HCT116 (cell line): ENCODE data around the gene COQ10A. TPM values are rescaled to one million over a fixed set of nuclear protein-coding genes. Genes with fewer than 3 reads are reported as not detected.

Experiments
- ATAC-seq: fragments of 200-7000 bp; cut with Tn5 transposase; 2 replicates; pipeline ENCODE4 v1.9.1; 2020; ENCODE audit warnings: mild to moderate bottlenecking, moderate library complexity
- BruUV-seq: library from RNA; stranded (reverse); fragments of 400-500 nt; replicated peaks from 2 replicates; lab custom pipeline; 2021; lab: Mats Ljungman, UMichigan
- CTCF ChIA-PET: fragments of 300-600 bp; sonication (Branson Sonifier 250); formaldehyde crosslinking; loops from one replicate; lab custom pipeline; 2021; ENCODE audit warnings: antibody characterized with exemption; lab: Charles Lee
- POLR2A ChIA-PET: fragments of 300-600, 350-600 bp; sonication (Branson Sonifier 250); formaldehyde crosslinking; loops from one replicate; lab custom pipeline; 2021; ENCODE audit warnings: antibody characterized with exemption; lab: Charles Lee
- RAD21 ChIA-PET, 2 experiments: fragments of 300-600 bp; sonication (Branson Sonifier 250); formaldehyde crosslinking; loops; one replicate each; lab custom pipeline; 2023; ENCODE audit warnings: low total read pairs in 2 of 2; ENCODE audit not compliant: uncharacterized antibody in 2 of 2, unreplicated experiment in 2 of 2, low non-redundant PET in 1 of 2; lab: Charles Lee
- DNase-seq: peaks from one replicate; pipeline ENCODE4 v3.0.0-alpha.2; 2010; ENCODE audit warnings: low read depth, low spot score
- H2AFZ ChIP-seq: fragments of 200-600 bp; shearing (Covaris generic), sonication (generic); 2 replicates; pipeline ENCODE4 v1.6.1; 2017; ENCODE audit warnings: low read depth, mixed run types, mixed read lengths, antibody characterized with exemption, low read length; ENCODE audit not compliant: poor library complexity, severe bottlenecking
- H3K27ac ChIP-seq: 2 replicates; pipeline ENCODE4 v1.5.1; 2012; ENCODE audit warnings: low read depth, low read length
- H3K27me3 ChIP-seq: fragments of 200-600 bp; sonication (generic); 2 replicates; pipeline ENCODE4 v1.6.1; 2016; ENCODE audit warnings: mixed run types, low read length, mixed read lengths; ENCODE audit not compliant: insufficient read depth
- H3K36me3 ChIP-seq, 2 experiments: fragments of 200-500 bp in 1 of 2; fragments of 200-600 bp in 1 of 2; sonication (Bioruptor generic) in 1 of 2; sonication (generic) in 1 of 2; 2 replicates each; pipeline versions ENCODE4 v1.5.1 to v1.6.1; 2014 to 2016; ENCODE audit warnings: low read length in 2 of 2, inconsistent platforms in 1 of 2, mixed read lengths in 1 of 2, mixed run types in 1 of 2; ENCODE audit not compliant: insufficient read depth in 2 of 2, control insufficient read depth in 1 of 2
- H3K4me1 ChIP-seq, 2 experiments: fragments of 200-600 bp in 1 of 2; sonication (generic) in 1 of 2; 2 replicates each; pipeline versions ENCODE4 v1.5.1 to v1.6.1; 2012 to 2017; ENCODE audit warnings: low read length in 2 of 2, inconsistent platforms in 1 of 2, mild to moderate bottlenecking in 1 of 2, mixed read lengths in 1 of 2, mixed run types in 1 of 2, moderate library complexity in 1 of 2; ENCODE audit not compliant: insufficient read depth in 2 of 2, control insufficient read depth in 1 of 2
- H3K4me2 ChIP-seq: fragments of 200-600 bp; sonication (generic); 2 replicates; pipeline ENCODE4 v1.6.1; 2017; ENCODE audit warnings: mixed run types, low read length, mixed read lengths
- H3K4me3 ChIP-seq, 2 experiments: fragments of 200-600 bp in 1 of 2; sonication (generic) in 1 of 2; replicated peaks in 1 of 2; 2 replicates each; pipeline ENCODE4 v1.5.1; 2011 to 2016; ENCODE audit warnings: low read length in 2 of 2, control low read depth in 1 of 2, low read depth in 1 of 2, mild to moderate bottlenecking in 1 of 2, mixed read lengths in 1 of 2, mixed run types in 1 of 2
- H3K79me2 ChIP-seq: fragments of 200-600 bp; sonication (generic); 2 replicates; pipeline ENCODE4 v1.6.1; 2017; ENCODE audit warnings: mild to moderate bottlenecking, mixed run types, low read length, moderate library complexity, mixed read lengths; ENCODE audit not compliant: insufficient read depth
- H3K9ac ChIP-seq: fragments of 200-600 bp; sonication (generic); 2 replicates; pipeline ENCODE4 v1.6.1; 2016; ENCODE audit warnings: low read length, mixed read lengths
- H3K9me2 ChIP-seq: fragments of 200-600 bp; sonication (generic), shearing (Covaris generic); 2 replicates; pipeline ENCODE4 v1.6.1; 2017; ENCODE audit warnings: mixed run types, mild to moderate bottlenecking, moderate library complexity; ENCODE audit not compliant: insufficient read depth
- H3K9me3 ChIP-seq, 2 experiments: fragments of 200-500 bp in 1 of 2; fragments of 200-600 bp in 1 of 2; sonication (Bioruptor generic) in 1 of 2; sonication (generic) in 1 of 2; 2 replicates each; pipeline ENCODE4 v1.6.1; 2014 to 2017; ENCODE audit warnings: low read length in 2 of 2, mixed read lengths in 2 of 2, inconsistent platforms in 1 of 2, low read depth in 1 of 2, mild to moderate bottlenecking in 1 of 2, mixed run types in 1 of 2, moderate library complexity in 1 of 2; ENCODE audit not compliant: control insufficient read depth in 1 of 2, insufficient read depth in 1 of 2
- H4K20me1 ChIP-seq: fragments of 200-600 bp; sonication (generic), shearing (Covaris generic); 2 replicates; pipeline ENCODE4 v1.6.1; 2017; ENCODE audit warnings: mixed run types, mild to moderate bottlenecking, moderate library complexity; ENCODE audit not compliant: insufficient read depth
- FOSL1 ChIP-seq: IDR thresholded peaks from 2 replicates; pipeline ENCODE4 v1.6.1; 2012; ENCODE audit warnings: low read depth
- JUND ChIP-seq: IDR thresholded peaks from 2 replicates; pipeline ENCODE4 v1.6.1; 2012
- POLR2AphosphoS5 ChIP-seq: IDR thresholded peaks from 2 replicates; pipeline ENCODE4 v1.6.1; 2011; ENCODE audit warnings: mild to moderate bottlenecking, low read depth, low read length, moderate library complexity
- RAD21 ChIP-seq: IDR thresholded peaks from 2 replicates; pipeline ENCODE4 v1.6.1; 2012; ENCODE audit warnings: low read depth, mild to moderate bottlenecking
- SRF ChIP-seq: IDR thresholded peaks from 2 replicates; pipeline ENCODE4 v1.6.1; 2012; ENCODE audit warnings: low read depth
- TCF7L2 ChIP-seq: IDR thresholded peaks from 2 replicates; pipeline ENCODE4 v1.7.0; 2011; ENCODE audit warnings: borderline replicate concordance, inconsistent platforms; ENCODE audit not compliant: insufficient read depth, insufficient read length; ENCODE audit errors: extremely low read depth
- intact Hi-C: fragments of 100-400 bp; cut with micrococcal nuclease; formaldehyde crosslinking; loops from 2 replicates; pipeline ENCODE4 v1.10.0; 2022
- total RNA-seq: library from RNA; stranded (reverse); gene quantifications from one replicate; pipeline ENCODE4 v1.2.1, GENCODE V29; 2021; ENCODE audit not compliant: unreplicated experiment
- TF ChIP-seq, protein P1 (sequence below): IDR thresholded peaks from 2 replicates; pipeline ENCODE4 v1.6.1; 2012
- TF ChIP-seq, protein P2 (sequence below): IDR thresholded peaks from 2 replicates; pipeline ENCODE4 v1.6.1; 2012; ENCODE audit warnings: low read depth

COQ10A gene
- total RNA-seq, 1 experiment from 2014 or later, result 11.7 TPM

DNA sequence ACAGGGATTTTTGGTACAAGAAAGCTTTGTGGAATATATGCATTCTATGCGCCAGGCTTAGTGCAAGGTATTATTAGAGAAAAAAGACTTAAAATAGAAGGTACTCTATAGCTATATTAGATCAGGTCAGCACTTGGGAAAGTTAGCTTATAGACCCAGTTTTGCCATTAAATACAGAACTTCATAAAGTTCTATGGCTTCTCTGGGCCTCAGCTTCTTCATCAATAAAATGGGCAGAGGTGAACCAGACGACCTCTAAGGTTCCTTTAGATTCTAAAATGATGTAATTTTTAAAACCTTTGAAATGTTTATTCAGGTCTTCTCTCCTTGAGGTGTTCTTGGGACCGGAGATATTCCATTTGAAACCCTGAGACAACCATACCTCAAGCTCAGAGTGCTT lies 42.0 kb downstream of the COQ10A start:
- Histone ChIP-seq H3K79me2 (0 out of 2 replicates have a peak, but pooled peaks cover 7% of the 10 kb centered on the region), H3K9ac (no peak overlapping the region), H3K9me2 (no peaks in the 10 kb centered on the region), H3K27me3 (no peaks in the 10 kb centered on the region), H3K4me2 (no peak overlapping the region), H4K20me1 (no peaks in the 10 kb centered on the region)
- BruUV-seq, result no TSS peak
- ChIA-PET CTCF (interaction anchor here (1.2 kb wide), 1 partner anchor 156 kb away, joined by 3 read pairs; no protein-coding TSS in a partner anchor), RAD21 (no interaction called here)
- TF ChIP-seq TCF7L2, result no peak
- TF ChIP-seq JUND, result no peak
- no peak for TF ChIP-seq POLR2AphosphoS5
- TF ChIP-seq, protein P1, sequence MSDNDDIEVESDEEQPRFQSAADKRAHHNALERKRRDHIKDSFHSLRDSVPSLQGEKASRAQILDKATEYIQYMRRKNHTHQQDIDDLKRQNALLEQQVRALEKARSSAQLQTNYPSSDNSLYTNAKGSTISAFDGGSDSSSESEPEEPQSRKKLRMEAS, result no peak
- no peak for TF ChIP-seq SRF
- TF ChIP-seq RAD21, result no peak
- TF ChIP-seq, protein P2, sequence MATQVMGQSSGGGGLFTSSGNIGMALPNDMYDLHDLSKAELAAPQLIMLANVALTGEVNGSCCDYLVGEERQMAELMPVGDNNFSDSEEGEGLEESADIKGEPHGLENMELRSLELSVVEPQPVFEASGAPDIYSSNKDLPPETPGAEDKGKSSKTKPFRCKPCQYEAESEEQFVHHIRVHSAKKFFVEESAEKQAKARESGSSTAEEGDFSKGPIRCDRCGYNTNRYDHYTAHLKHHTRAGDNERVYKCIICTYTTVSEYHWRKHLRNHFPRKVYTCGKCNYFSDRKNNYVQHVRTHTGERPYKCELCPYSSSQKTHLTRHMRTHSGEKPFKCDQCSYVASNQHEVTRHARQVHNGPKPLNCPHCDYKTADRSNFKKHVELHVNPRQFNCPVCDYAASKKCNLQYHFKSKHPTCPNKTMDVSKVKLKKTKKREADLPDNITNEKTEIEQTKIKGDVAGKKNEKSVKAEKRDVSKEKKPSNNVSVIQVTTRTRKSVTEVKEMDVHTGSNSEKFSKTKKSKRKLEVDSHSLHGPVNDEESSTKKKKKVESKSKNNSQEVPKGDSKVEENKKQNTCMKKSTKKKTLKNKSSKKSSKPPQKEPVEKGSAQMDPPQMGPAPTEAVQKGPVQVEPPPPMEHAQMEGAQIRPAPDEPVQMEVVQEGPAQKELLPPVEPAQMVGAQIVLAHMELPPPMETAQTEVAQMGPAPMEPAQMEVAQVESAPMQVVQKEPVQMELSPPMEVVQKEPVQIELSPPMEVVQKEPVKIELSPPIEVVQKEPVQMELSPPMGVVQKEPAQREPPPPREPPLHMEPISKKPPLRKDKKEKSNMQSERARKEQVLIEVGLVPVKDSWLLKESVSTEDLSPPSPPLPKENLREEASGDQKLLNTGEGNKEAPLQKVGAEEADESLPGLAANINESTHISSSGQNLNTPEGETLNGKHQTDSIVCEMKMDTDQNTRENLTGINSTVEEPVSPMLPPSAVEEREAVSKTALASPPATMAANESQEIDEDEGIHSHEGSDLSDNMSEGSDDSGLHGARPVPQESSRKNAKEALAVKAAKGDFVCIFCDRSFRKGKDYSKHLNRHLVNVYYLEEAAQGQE, result no peak
- TF ChIP-seq FOSL1, result no peak
- TF ChIP-seq, all 23 proteins: peak for 0
- POLR2A ChIA-PET, result interaction anchor here (0.8 to 1.3 kb wide), 2 partner anchors 14 to 25 kb away, joined by 3 to 5 read pairs; partner anchors contain the start of gene PAN2
- ATAC-seq (no peak), DNase-seq (no peak)
- Histone ChIP-seq H3K36me3 (peaks cover 20 to 21% of the 10 kb centered on the region in 2 experiments; a peak in 3 of 4 replicates), H3K27ac (no peak overlapping the region), H2AFZ (no peak overlapping the region), H3K4me3 (no peak overlapping the region), H3K4me1 (no peaks in the 10 kb centered on the region), H3K9me3 (no peaks in the 10 kb centered on the region)
- intact Hi-C loops, result no loop called here
